ENCODE data around the gene UGT1A8.

UGT1A8 gene

GRCh38 chr2:233772153-233772552 lies 154.7 kb downstream of the UGT1A8 start:
- DNase-seq, result no peak

- no peak for DNase-seq
Observed at GRCh38 chr2:233772583-233772982, 155.2 kb downstream of the UGT1A8 start.

GRCh38 chr2:233773854-233774253 lies 156.4 kb downstream of the UGT1A8 start:
- DNase-seq, result no peak

GRCh38 chr2:233775414-233775813 lies 158.0 kb downstream of the UGT1A8 start:
- DNase-seq, result no peak

GRCh38 chr2:233778030-233778429 lies 160.6 kb downstream of the UGT1A8 start, which contains the start of gene MROH2A:
Gene MROH2A, plus strand, starts transcription at chr2:233778330. Its CDS starts 1,029 bp downstream, at chr2:233779359.
- no peak for DNase-seq

- DNase-seq, result no peak
Observed at GRCh38 chr2:233779722-233780121, 162.3 kb downstream of the UGT1A8 start.

GRCh38 chr2:233780771-233781170 lies 163.3 kb downstream of the UGT1A8 start:
- DNase-seq, result no peak

GRCh38 chr2:233789554-233789953 lies 172.1 kb downstream of the UGT1A8 start:
- no peak for DNase-seq

- no peak for DNase-seq
Observed at GRCh38 chr2:233791151-233791882, 173.9 kb downstream of the UGT1A8 start.

GRCh38 chr2:233791883-233792329 lies 174.5 kb downstream of the UGT1A8 start:
- no peak for DNase-seq

- DNase-seq, result no peak
Observed at GRCh38 chr2:233792720-233793119, 175.3 kb downstream of the UGT1A8 start.

GRCh38 chr2:233793465-233794127 lies 176.2 kb downstream of the UGT1A8 start:
- DNase-seq, result no peak

- no peak for DNase-seq
Observed at GRCh38 chr2:233794128-233794658, 176.8 kb downstream of the UGT1A8 start.

GRCh38 chr2:233795735-233796171 lies 178.3 kb downstream of the UGT1A8 start:
- no peak for DNase-seq

- no peak for DNase-seq
Observed at GRCh38 chr2:233796254-233796653, 178.8 kb downstream of the UGT1A8 start.

- no peak for DNase-seq
Observed at GRCh38 chr2:233798335-233799086, 181.1 kb downstream of the UGT1A8 start.

- DNase-seq, result no peak
Observed at GRCh38 chr2:233799087-233799665, 181.7 kb downstream of the UGT1A8 start.

- no peak for DNase-seq
Observed at GRCh38 chr2:233799716-233800115, 182.3 kb downstream of the UGT1A8 start.

- no peak for DNase-seq
Observed at GRCh38 chr2:233800208-233800607, 182.8 kb downstream of the UGT1A8 start.

- no peak for DNase-seq
Observed at GRCh38 chr2:233801357-233802131, 184.1 kb downstream of the UGT1A8 start.

- DNase-seq, result no peak
Observed at GRCh38 chr2:233802132-233802815, 184.8 kb downstream of the UGT1A8 start.
